ENCODE measurements around the gene PSMD13. TPM values are rescaled to one million over a fixed set of nuclear protein-coding genes. Genes with fewer than 3 reads are reported as not detected.

Gene PSMD13
- total RNA-seq, 2 experiments from 2014 or later, result 235 to 239 TPM

DNA sequence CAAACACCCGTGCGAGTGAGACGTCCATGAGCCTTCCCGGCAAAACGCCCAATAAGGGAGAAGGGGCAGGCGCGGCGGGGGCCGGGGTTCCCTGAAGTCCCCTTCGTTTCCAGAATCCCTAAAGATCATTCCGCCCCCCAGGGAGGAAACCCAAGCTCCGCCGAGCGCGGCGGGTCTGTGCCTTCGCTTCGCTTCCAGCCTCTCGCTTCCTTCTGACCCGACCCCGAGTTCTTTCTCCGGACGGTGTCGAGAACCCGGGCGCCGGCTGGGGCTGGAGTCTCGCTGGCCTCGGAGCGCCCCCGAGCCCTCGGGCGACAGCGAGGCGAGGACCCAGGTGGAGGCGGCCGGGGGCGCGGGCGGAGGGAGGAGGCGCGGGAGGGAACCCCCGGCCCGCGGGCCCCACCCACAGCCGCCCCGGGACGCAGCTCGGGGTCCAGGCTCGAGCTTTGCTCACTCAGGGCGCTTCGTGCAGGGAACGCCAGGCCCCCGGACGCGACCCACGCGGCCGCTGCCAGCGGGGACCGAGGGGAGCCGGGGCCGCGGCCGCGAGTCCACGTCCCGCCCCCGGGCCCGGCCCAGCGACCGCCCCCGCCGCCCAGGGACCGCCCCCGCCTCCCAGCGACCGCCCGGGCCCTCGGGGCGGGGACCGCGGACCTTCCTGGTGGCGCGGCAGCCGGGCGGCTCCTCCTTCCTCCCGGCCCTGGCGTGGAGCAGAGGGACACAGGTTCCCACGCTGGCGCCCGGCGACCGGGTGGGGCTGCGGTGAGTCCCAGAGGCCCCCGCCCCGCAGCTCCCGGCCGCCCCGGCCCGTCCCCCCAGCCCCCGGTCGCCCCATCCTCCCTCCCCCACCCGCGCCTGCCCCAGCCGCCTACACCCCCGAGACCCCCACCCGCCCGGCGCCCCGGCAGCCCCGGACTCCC is 52.0 kb downstream of the PSMD13 start, which contains the start of gene PGGHG:
TSS of gene PGGHG (plus strand) at position 649 of the 920 bp plus-strand sequence. CDS start 691 bp downstream, outside the sequence.
- Mint-ChIP-seq H3K27me3 (peaks cover 12% of the 10 kb centered on the region), H3K4me1 (peaks cover 51% of the 10 kb centered on the region), H3K27ac (peak within 1 kb of the TSS; percentile 98), H3K9me3 (no peaks in the 10 kb centered on the region), H3K36me3 (peaks cover 33% of the 10 kb centered on the region), H3K4me3 (peak within 1 kb of the TSS; percentile 98)
- DNase-seq, result peak; percentile 72

- DNase-seq, result peak; percentile 32
- H3K4me1 Mint-ChIP-seq, result peaks cover 49% of the 10 kb centered on the region
- H3K9me3 Mint-ChIP-seq, result no peaks in the 10 kb centered on the region
- H3K27ac Mint-ChIP-seq, result peak overlapping the region; percentile 91
- peaks cover 33% of the 10 kb centered on the region for H3K36me3 Mint-ChIP-seq
- H3K4me3 Mint-ChIP-seq, result peak overlapping the region; percentile 85
- H3K27me3 Mint-ChIP-seq, result peaks cover 12% of the 10 kb centered on the region
Measured at GRCh38 chr11:289398-289711, 52.6 kb downstream of the PSMD13 start.

DNA sequence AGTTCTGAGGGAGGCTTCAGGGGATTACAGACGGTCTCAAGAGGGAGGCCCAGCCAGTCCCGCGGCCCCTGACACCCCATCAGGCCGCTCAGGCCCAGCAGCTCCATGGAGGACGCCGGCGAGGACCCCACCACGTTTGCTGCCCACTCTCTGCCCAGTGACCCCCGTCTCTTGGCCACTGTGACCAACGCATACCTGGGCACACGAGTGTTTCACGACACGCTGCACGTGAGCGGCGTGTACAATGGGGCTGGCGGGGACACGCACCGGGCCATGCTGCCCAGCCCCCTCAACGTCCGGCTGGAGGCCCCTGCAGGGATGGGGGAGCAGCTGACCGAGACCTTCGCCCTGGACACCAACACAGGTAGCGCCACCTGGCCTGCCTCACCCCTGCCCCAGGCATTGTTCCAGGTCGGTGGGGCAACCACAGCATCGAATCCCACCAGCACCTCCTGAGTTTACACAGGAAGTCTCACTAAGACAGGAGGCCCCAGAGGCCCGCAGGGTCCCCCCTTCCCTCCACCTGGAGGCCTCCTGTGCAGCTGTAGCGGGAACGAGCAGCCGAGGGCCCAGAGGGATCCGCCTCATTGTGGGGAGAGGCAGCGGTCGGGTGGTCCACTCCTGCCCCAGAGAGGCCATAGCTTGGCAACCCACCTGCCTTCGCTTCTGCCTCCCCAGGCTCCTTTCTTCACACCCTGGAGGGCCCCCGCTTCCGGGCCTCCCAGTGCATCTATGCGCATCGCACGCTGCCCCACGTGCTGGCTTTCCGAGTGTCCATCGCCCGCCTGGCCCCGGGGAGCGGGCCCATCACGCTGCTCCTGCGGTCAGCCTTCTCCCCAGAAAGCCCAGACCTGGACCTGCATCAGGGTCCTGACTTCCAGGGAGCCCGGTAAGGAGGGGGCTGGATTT is 53.2 kb downstream of the PSMD13 start:
- Mint-ChIP-seq H3K4me1 (peaks cover 47% of the 10 kb centered on the region), H3K4me3 (peak overlapping the region; percentile 85), H3K36me3 (peaks cover 34% of the 10 kb centered on the region), H3K27ac (peak overlapping the region; percentile 91), H3K27me3 (peaks cover 12% of the 10 kb centered on the region), H3K9me3 (no peaks in the 10 kb centered on the region)
- peak; percentile 44 for DNase-seq

DNA sequence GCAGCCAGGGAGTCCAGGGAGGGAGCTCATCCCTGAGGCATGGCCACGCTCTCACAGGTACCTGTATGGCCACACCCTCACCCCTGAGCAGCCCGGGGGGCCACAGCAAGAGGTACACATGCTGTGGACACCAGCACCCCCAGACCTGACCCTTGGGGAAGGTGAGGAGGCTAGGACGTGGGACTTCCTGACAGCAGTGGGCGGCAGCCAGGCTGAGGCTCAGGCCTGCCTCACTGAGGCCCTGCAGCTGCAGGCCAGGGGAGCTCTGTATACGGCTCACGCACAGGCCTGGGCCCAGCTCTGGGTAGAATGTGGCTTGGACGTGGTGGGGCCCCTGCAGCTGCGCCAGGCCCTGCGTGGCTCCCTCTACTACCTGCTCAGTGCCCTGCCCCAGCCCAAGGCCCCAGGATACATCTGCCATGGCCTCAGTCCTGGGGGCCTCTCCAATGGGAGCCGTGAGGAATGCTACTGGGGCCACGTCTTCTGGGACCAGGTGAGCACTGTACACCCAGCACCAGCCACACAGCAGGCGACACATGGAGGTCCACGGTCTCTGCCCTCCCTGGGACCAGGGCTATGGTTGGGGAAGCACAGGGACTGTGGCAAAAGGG is 54.0 kb downstream of the PSMD13 start:
- Mint-ChIP-seq H3K9me3 (no peaks in the 10 kb centered on the region), H3K27me3 (peaks cover 12% of the 10 kb centered on the region), H3K4me3 (peak overlapping the region; percentile 85), H3K4me1 (peaks cover 40% of the 10 kb centered on the region), H3K27ac (peak overlapping the region; percentile 91), H3K36me3 (peaks cover 34% of the 10 kb centered on the region)
- DNase-seq, result peak; percentile 22

GRCh38 chr11:291281-292210 is 54.8 kb downstream of the PSMD13 start:
- DNase-seq, result peak; percentile 6
- Mint-ChIP-seq H3K27ac (peak overlapping the region; percentile 91), H3K4me3 (peak overlapping the region; percentile 85), H3K36me3 (peaks cover 34% of the 10 kb centered on the region), H3K27me3 (peaks cover 12% of the 10 kb centered on the region), H3K4me1 (peaks cover 32% of the 10 kb centered on the region), H3K9me3 (no peaks in the 10 kb centered on the region)

GRCh38 chr11:292211-293121 is 55.7 kb downstream of the PSMD13 start:
- Mint-ChIP-seq H3K4me3 (peak overlapping the region; percentile 25), H3K36me3 (peaks cover 34% of the 10 kb centered on the region), H3K9me3 (no peaks in the 10 kb centered on the region), H3K4me1 (peaks cover 31% of the 10 kb centered on the region), H3K27ac (peak overlapping the region; percentile 34), H3K27me3 (peaks cover 9% of the 10 kb centered on the region)
- peak; percentile 2 for DNase-seq

DNA sequence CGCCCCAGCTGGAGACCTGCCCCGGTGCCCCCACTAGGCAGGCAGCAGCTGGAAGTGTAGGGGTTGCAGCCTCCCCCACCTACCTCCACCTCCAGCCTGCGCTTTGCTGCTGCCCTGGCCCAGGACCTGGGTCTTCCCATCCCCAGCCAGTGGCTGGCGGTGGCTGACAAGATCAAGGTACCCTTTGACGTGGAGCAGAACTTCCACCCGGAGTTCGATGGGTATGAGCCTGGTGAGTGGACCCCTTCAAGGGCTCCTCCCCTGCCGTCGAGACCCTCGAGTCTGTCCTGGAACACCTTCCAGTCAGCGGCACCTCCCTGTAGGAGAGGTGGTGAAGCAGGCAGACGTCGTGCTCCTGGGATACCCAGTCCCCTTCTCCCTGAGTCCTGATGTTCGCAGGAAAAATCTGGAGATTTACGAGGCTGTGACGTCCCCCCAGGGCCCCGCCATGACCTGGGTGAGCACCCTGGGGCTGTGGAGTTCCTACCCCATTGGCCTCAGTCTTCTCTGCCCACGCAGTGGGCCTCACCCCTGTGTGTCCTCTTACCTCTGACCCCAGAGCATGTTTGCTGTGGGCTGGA is 56.6 kb downstream of the PSMD13 start:
- H3K27me3 Mint-ChIP-seq, result peaks cover 4% of the 10 kb centered on the region
- H3K27ac Mint-ChIP-seq, result no peak overlapping the region
- peaks cover 26% of the 10 kb centered on the region for H3K36me3 Mint-ChIP-seq
- DNase-seq, result no peak
- no peak overlapping the region for H3K4me3 Mint-ChIP-seq
- peaks cover 32% of the 10 kb centered on the region for H3K4me1 Mint-ChIP-seq
- no peaks in the 10 kb centered on the region for H3K9me3 Mint-ChIP-seq

GRCh38 chr11:293852-294661 is 57.3 kb downstream of the PSMD13 start:
- no peak overlapping the region for H3K4me3 Mint-ChIP-seq
- peak overlapping the region; percentile 54 for H3K27ac Mint-ChIP-seq
- H3K27me3 Mint-ChIP-seq, result peaks cover 4% of the 10 kb centered on the region
- peaks cover 36% of the 10 kb centered on the region for H3K4me1 Mint-ChIP-seq
- no peaks in the 10 kb centered on the region for H3K9me3 Mint-ChIP-seq
- peak; percentile 2 for DNase-seq
- peaks cover 26% of the 10 kb centered on the region for H3K36me3 Mint-ChIP-seq

- Mint-ChIP-seq H3K4me3 (no peak overlapping the region), H3K27ac (no peak overlapping the region), H3K4me1 (peaks cover 36% of the 10 kb centered on the region), H3K36me3 (peaks cover 21% of the 10 kb centered on the region), H3K27me3 (peaks cover 4% of the 10 kb centered on the region), H3K9me3 (no peaks in the 10 kb centered on the region)
- DNase-seq, result peak; percentile 1
Measured at GRCh38 chr11:294780-295179, 58.0 kb downstream of the PSMD13 start.

GRCh38 chr11:295351-296170 is 58.8 kb downstream of the PSMD13 start:
- Mint-ChIP-seq H3K27ac (no peak overlapping the region), H3K4me3 (no peak overlapping the region), H3K4me1 (peaks cover 39% of the 10 kb centered on the region), H3K36me3 (peaks cover 14% of the 10 kb centered on the region), H3K27me3 (peaks cover 10% of the 10 kb centered on the region), H3K9me3 (no peaks in the 10 kb centered on the region)
- DNase-seq, result peak; percentile 16

- H3K4me1 Mint-ChIP-seq, result peaks cover 38% of the 10 kb centered on the region
- peaks cover 14% of the 10 kb centered on the region for H3K27me3 Mint-ChIP-seq
- H3K9me3 Mint-ChIP-seq, result no peaks in the 10 kb centered on the region
- DNase-seq, result peak; percentile 10
- H3K36me3 Mint-ChIP-seq, result peaks cover 9% of the 10 kb centered on the region
- peak overlapping the region; percentile 89 for H3K27ac Mint-ChIP-seq
- no peak overlapping the region for H3K4me3 Mint-ChIP-seq
Measured at GRCh38 chr11:296171-297050, 59.6 kb downstream of the PSMD13 start.
